B cell (primary cell): Measurements from ENCODE around the gene AOAH. TPM values are rescaled to one million over a fixed set of nuclear protein-coding genes. Genes with fewer than 3 reads are reported as not detected.

Experiments used
- ATAC-seq: fragments of 200-7000 bp; cut with Tn5 transposase; one replicate; pipeline ENCODE4 v1.10.0; 2021; ENCODE audit warnings: low read depth, mild to moderate bottlenecking, moderate number of reproducible peaks, moderate library complexity
- CTCF ChIA-PET: fragments of 350-600 bp; sonication (Branson Sonifier 250); formaldehyde crosslinking; loops from one replicate; lab custom pipeline; 2021; ENCODE audit warnings: antibody characterized with exemption, inconsistent platforms; lab: Charles Lee
- POLR2A ChIA-PET: fragments of 350-600 bp; sonication (Branson Sonifier 250); formaldehyde crosslinking; loops from one replicate; lab custom pipeline; 2021; ENCODE audit warnings: antibody characterized with exemption; lab: Charles Lee
- DNase-seq: peaks from one replicate; pipeline ENCODE4 v3.0.0; 2013
- H2AFZ ChIP-seq: 2 replicates; pipeline ENCODE4 v1.6.1; 2012; ENCODE audit warnings: mild to moderate bottlenecking, low read depth, low read length; ENCODE audit not compliant: insufficient read depth, poor library complexity, severe bottlenecking
- H3K27ac ChIP-seq, 2 donors: 1 replicate in 1 of 2; 2 replicates in 1 of 2; pipeline ENCODE4 v1.5.1; 2012 to 2013; ENCODE audit warnings: low read length in 2 of 2, mild to moderate bottlenecking in 2 of 2, moderate library complexity in 1 of 2
- H3K27me3 ChIP-seq, 4 experiments: fragments of 200-600 bp in 1 of 4; sonication (generic) in 1 of 4; replicated peaks in 1 of 4; 1 replicate in 2 of 4; 2 replicates in 2 of 4; pipeline versions ENCODE4 v1.6.1 to v1.7.0; 2013 to 2016; ENCODE audit warnings: low read length in 3 of 4, mild to moderate bottlenecking in 2 of 4, mixed read lengths in 1 of 4, moderate library complexity in 1 of 4; ENCODE audit not compliant: insufficient read depth in 4 of 4, control insufficient read depth in 3 of 4; ENCODE audit errors: control extremely low read depth in 1 of 4
- H3K36me3 ChIP-seq, 2 experiments: replicated peaks in 1 of 2; 1 replicate in 1 of 2; 2 replicates in 1 of 2; pipeline versions ENCODE4 v1.6.1 to v1.7.1; 2013; ENCODE audit warnings: low read length in 1 of 2; ENCODE audit not compliant: insufficient read depth in 2 of 2, control insufficient read depth in 1 of 2; ENCODE audit errors: control extremely low read depth in 1 of 2, extremely low read depth in 1 of 2
- H3K4me1 ChIP-seq, 2 donors: fragments of 200-600 bp in 1 of 2; sonication (generic) in 1 of 2; 1 replicate in 1 of 2; 2 replicates in 1 of 2; pipeline versions ENCODE4 v1.5.1 to v1.6.1; 2013 to 2017; ENCODE audit warnings: low read length in 2 of 2; ENCODE audit not compliant: control insufficient read depth in 2 of 2, insufficient read depth in 2 of 2
- H3K4me2 ChIP-seq: replicated peaks from 2 replicates; pipeline ENCODE3; 2012; ENCODE audit warnings: mild to moderate bottlenecking, low read depth, low read length; ENCODE audit not compliant: poor library complexity, severe bottlenecking
- H3K4me3 ChIP-seq, 5 experiments: fragments of 200-600 bp in 1 of 5; sonication (generic) in 1 of 5; 1 replicate in 3 of 5; 2 replicates in 2 of 5; pipeline versions ENCODE4 v1.5.1 to v1.7.0; 2011 to 2016; ENCODE audit warnings: low read length in 4 of 5, mild to moderate bottlenecking in 4 of 5, low read depth in 2 of 5, control low read depth in 1 of 5, moderate library complexity in 1 of 5; ENCODE audit not compliant: insufficient read depth in 1 of 5; ENCODE audit errors: control extremely low read depth in 1 of 5, extremely low read depth in 1 of 5
- H3K79me2 ChIP-seq: fragments of 200-600 bp; sonication (generic); one replicate; pipeline ENCODE4 v1.6.0; 2016; ENCODE audit warnings: low read length; ENCODE audit not compliant: control insufficient read depth, insufficient read depth
- H3K9ac ChIP-seq: fragments of 200-600 bp; sonication (generic); 2 replicates; pipeline ENCODE4 v1.6.1; 2017; ENCODE audit warnings: mild to moderate bottlenecking, low read length, moderate library complexity
- H3K9me3 ChIP-seq, 3 donors: one replicate each; pipeline versions ENCODE4 v1.6.1 to v1.7.1; 2013; ENCODE audit warnings: low read length in 2 of 3; ENCODE audit not compliant: control insufficient read depth in 2 of 3, insufficient read depth in 1 of 3; ENCODE audit errors: control extremely low read depth in 1 of 3
- H4K20me1 ChIP-seq: 2 replicates; pipeline ENCODE4 v1.6.0; 2012; ENCODE audit warnings: mild to moderate bottlenecking, low read length; ENCODE audit not compliant: insufficient read depth, control insufficient read depth, poor library complexity, severe bottlenecking
- H3K27ac Mint-ChIP-seq: one replicate; pipeline ENCODE4 v1.8.0; 2021; ENCODE audit warnings: mixed read lengths
- H3K27me3 Mint-ChIP-seq: one replicate; pipeline ENCODE4 v1.8.0; 2021; ENCODE audit warnings: mixed read lengths
- H3K4me1 Mint-ChIP-seq: one replicate; pipeline ENCODE4 v1.8.0; 2021; ENCODE audit warnings: mixed read lengths
- H3K4me3 Mint-ChIP-seq: one replicate; pipeline ENCODE4 v1.8.0; 2021; ENCODE audit warnings: mixed read lengths
- H3K9me3 Mint-ChIP-seq: one replicate; pipeline ENCODE4 v1.8.0; 2022; ENCODE audit warnings: mixed read lengths; ENCODE audit not compliant: insufficient read depth
- CTCF ChIP-seq: fragments of 200-600 bp; IDR thresholded peaks from one replicate; pipeline ENCODE4 v1.8.0; 2022; ENCODE audit warnings: antibody characterized with exemption, mild to moderate bottlenecking
- EZH2 ChIP-seq: IDR thresholded peaks from 2 replicates; pipeline ENCODE4 v1.6.1; 2012; ENCODE audit warnings: borderline replicate concordance, low read depth, mild to moderate bottlenecking, moderate library complexity, low read length; ENCODE audit not compliant: insufficient read depth, poor library complexity, severe bottlenecking
- WGBS: methylation state at CpG from one replicate; pipeline ENCODE4 v1.1.5; 2013; ENCODE audit warnings: missing lambda C conversion rate; ENCODE audit not compliant: insufficient coverage; 5-methylcytosine and 5-hydroxymethylcytosine counted together
- intact Hi-C: fragments of 100-400 bp; cut with micrococcal nuclease; formaldehyde crosslinking; loops from one replicate; pipeline ENCODE4 v1.10.0; 2022
- polyA plus RNA-seq: library from polyadenylated mRNA; depleted of rRNA; stranded (reverse); fragments of >200 nt; gene quantifications from 2 replicates; pipeline ENCODE4 v1.2.3, GENCODE V29; 2012
- total RNA-seq, 2 donors: library from RNA; stranded (reverse); fragments of 120-200 nt in 1 of 2; gene quantifications; 1 replicate in 1 of 2; 2 replicates in 1 of 2; pipeline versions ENCODE4 v1.2.3 to v1.2.4, GENCODE V29; 2013 to 2022

The AOAH gene
- total and polyA plus RNA-seq, 2 donors (not counting 1 experiment from before 2014, with no cell fraction given) = 2.6 to 5.0 TPM

- Histone ChIP-seq H3K27ac (no peak overlapping the region), H3K27me3 (peaks cover 0 to 3% (median 0%) of the 10 kb centered on the region in 4 experiments), H3K9me3 (no peaks in the 10 kb centered on the region), H3K4me2 (no peak overlapping the region), H3K36me3 (no peaks in the 10 kb centered on the region), H2AFZ (no peak overlapping the region), H3K9ac (no peak overlapping the region), H3K4me3 (no peak overlapping the region), H3K79me2 (no peaks in the 10 kb centered on the region), H4K20me1 (no peaks in the 10 kb centered on the region), H3K4me1 (no peaks in the 10 kb centered on the region)
- WGBS = 100% methylated on average over 1 of the region's 2 CpGs
- ATAC-seq (no peak), DNase-seq (no peak)
- intact Hi-C loops = no loop called here
- POLR2A ChIA-PET = no interaction called here
- Mint-ChIP-seq H3K27me3 (peaks cover 8% of the 10 kb centered on the region), H3K9me3 (no peaks in the 10 kb centered on the region), H3K27ac (no peak overlapping the region), H3K4me3 (no peak overlapping the region), H3K4me1 (peaks cover 8% of the 10 kb centered on the region)
- CTCF ChIA-PET = no interaction called here
- TF ChIP-seq CTCF (no peak), EZH2 (no peak)
Observed at GRCh38 chr7:36749282-36749960, 25.1 kb upstream of the AOAH start.

- intact Hi-C loops = no loop called here
- CTCF ChIA-PET = interaction anchor here (1.0 kb wide), 1 partner anchor 10 kb away, joined by 3 read pairs; no protein-coding TSS in a partner anchor
- Mint-ChIP-seq H3K4me3 (no peak overlapping the region), H3K27ac (no peak overlapping the region), H3K4me1 (peaks cover 11% of the 10 kb centered on the region), H3K27me3 (peaks cover 6% of the 10 kb centered on the region), H3K9me3 (peaks cover 3% of the 10 kb centered on the region)
- Histone ChIP-seq H3K4me3 (no peak overlapping the region), H3K27me3 (peaks cover 0 to 3% (median 0%) of the 10 kb centered on the region in 4 experiments), H3K9me3 (no peaks in the 10 kb centered on the region), H3K9ac (no peak overlapping the region), H2AFZ (no peak overlapping the region), H4K20me1 (no peaks in the 10 kb centered on the region), H3K36me3 (no peaks in the 10 kb centered on the region), H3K4me1 (peaks cover under 1 to 2% of the 10 kb centered on the region in 2 donors), H3K27ac (no peak overlapping the region), H3K79me2 (no peaks in the 10 kb centered on the region), H3K4me2 (no peak overlapping the region)
- 84% methylated on average over 3 of the region's 7 CpGs for WGBS
- DNase-seq (no peak), ATAC-seq (no peak)
- no peak for TF ChIP-seq EZH2
- no peak for TF ChIP-seq CTCF
- POLR2A ChIA-PET = no interaction called here
Observed at GRCh38 chr7:36748017-36748487, 23.8 kb upstream of the AOAH start.
